ENCODE data around the gene TECTB.
"Not testable (repeated sequence)": the region's sequence is repeated elsewhere in the genome, so short reads cannot be mapped to it uniquely, and the experiment has no call there.

Gene TECTB

DNA sequence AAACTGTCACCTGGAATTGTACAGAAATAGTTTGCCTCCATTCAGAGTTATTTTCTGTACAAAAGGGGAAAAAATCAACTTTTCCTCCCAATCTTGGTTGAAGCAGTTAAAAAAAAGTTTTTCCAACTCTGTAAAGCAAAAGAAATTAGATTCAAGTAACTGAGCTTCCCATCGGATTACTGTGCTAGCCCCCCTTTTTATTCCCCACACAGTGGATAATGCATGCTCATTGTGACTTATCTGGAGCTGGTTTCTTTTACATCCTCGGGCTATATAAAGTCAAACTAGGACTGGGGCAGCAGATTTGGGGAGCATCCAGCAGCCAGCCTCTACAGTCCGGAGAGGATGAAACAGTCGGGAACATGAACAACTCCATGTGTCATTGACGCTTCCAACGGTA is at the start of gene TECTB:
TSS of gene TECTB (plus strand) at position 301 of the 400 bp plus-strand sequence. CDS start 335 bp downstream, outside the sequence.
- DNase-seq, result no peak

DNA sequence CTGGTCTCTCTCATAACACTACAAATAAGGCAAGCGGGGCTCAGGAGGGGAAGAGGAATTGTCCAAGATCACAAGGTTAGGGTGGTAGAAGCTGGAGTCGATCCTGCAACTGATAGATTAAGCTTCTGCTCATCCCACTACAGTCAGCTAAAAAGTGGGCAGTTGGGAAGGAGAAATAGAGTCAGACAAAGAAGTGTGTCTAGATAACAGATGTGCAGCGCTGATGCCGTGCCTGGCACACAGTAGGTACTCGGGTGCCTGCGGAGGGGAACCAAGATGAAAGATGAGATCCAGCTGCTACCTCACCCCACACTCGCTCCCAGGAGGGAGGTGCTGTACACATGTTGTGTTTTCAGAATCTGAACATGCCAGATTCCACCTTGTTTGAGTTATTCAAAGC is 48.1 kb upstream of the TECTB start:
- in situ Hi-C loops (cut with HindIII; ENCODE audit: low pct_ligation_motif_present, low pct_unique_long_range_greater_than_20kb, low sequenced_read_pairs), result no loop called here
- DNase-seq, result no peak

More for the DNA sequence above, at the start of gene TECTB:
- in situ Hi-C loops (cut with HindIII; ENCODE audit: low pct_ligation_motif_present, low pct_unique_long_range_greater_than_20kb, low sequenced_read_pairs), result no loop called here

GRCh38 chr10:112235920-112236319 is 47.3 kb upstream of the TECTB start:
- no peak for DNase-seq
- in situ Hi-C loops (cut with HindIII; ENCODE audit: low pct_ligation_motif_present, low pct_unique_long_range_greater_than_20kb, low sequenced_read_pairs), result no loop called here

- no peak for DNase-seq
- in situ Hi-C loops (cut with HindIII; ENCODE audit: low pct_ligation_motif_present, low pct_unique_long_range_greater_than_20kb, low sequenced_read_pairs), result no loop called here
These were observed 46.7 kb upstream of the TECTB start for GRCh38 chr10:112236486-112236885.

DNA sequence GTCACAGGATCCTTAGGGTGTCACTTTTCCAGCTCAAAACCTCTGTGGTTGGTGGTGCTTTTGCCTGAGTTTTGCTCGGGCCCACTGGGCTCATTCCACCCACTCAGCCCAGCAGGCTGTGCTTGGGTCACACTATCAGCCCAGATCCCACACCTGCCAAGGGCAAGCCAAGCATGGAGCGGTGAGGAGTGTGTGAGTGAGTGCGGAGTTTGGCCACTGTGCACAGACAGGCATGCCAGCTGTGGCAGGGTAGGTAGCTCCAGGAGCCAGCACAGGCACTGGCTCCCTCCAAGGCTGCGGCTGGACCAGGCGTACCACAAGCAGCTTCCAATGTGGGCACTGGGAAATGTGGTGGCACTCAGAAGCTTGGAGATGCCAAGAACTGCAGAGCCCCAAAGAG is 43.9 kb upstream of the TECTB start:
- no peak for DNase-seq
- in situ Hi-C loops (cut with HindIII; ENCODE audit: low pct_ligation_motif_present, low pct_unique_long_range_greater_than_20kb, low sequenced_read_pairs), result no loop called here

DNA sequence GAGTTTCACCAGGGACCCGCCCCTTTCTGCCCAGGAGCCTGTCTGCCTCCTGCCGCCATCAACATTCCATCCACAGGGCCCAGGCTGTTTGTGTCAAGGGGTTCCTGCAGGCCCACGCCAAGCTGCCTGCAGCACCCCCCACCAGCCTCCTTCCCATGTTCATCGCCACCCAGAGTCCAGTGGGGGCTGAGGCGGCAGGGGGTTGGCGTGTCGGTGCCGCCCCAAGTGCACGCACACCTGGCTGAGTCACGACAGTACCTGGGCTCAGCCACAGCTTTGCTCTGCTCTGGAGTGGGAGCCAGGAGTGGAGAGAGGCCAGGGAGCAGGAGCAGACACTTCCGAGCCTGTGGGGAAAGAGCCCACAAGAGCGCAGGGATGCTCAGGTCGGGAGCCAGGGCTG is 42.8 kb upstream of the TECTB start:
- in situ Hi-C loops (cut with HindIII; ENCODE audit: low pct_ligation_motif_present, low pct_unique_long_range_greater_than_20kb, low sequenced_read_pairs), result no loop called here
- DNase-seq, result no peak

GRCh38 chr10:112241651-112242341 is 41.4 kb upstream of the TECTB start:
- DNase-seq, result no peak

DNA sequence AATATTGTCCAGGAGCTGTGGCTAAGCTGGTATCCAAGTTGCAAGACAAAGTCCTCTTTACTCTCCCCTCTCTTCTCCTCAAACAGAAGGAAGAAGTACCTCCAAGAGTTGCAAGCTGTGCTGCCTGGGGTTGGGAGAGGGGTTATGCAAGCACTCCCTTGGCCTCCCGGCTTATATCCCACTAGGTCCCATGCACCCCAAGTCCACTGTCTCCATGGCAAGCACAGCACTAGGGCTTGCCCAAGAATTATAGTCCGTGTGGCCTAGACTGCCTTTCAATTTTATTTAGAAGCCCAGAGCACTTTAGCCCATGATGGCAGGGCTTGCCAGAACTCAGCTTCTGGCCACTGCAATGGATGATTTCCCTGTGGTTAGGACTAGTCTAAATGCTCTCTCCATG is 40.4 kb upstream of the TECTB start:
- in situ Hi-C loops (cut with HindIII; ENCODE audit: low pct_ligation_motif_present, low pct_unique_long_range_greater_than_20kb, low sequenced_read_pairs), result no loop called here
- DNase-seq, result no peak

More at GRCh38 chr10:112241651-112242341, 41.4 kb upstream of the TECTB start:
- in situ Hi-C loops (cut with HindIII; ENCODE audit: low pct_ligation_motif_present, low pct_unique_long_range_greater_than_20kb, low sequenced_read_pairs), result no loop called here

- DNase-seq, result no peak
- in situ Hi-C loops (cut with HindIII; ENCODE audit: low pct_ligation_motif_present, low pct_unique_long_range_greater_than_20kb, low sequenced_read_pairs), result no loop called here
These were observed 39.5 kb upstream of the TECTB start for GRCh38 chr10:112243713-112244112.

DNA sequence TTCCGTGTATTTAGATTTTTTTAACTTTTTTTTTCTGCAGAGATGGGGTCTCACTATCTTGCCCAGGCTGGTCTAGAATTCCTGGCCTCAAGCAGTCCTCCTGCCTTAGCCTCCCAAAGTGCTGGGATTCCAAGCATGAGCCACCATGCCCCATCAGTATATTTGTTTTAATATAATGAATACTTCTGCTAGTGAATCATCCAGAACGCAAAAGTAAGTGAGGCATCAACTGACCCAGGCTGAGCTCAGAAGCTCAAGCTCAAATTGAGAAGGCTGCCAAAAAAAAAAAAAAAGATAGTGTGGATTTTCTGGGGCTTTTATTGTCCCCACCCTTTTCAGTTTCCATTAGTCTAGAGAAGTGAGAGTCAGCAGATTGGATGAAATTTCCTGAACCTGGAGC is 39.0 kb upstream of the TECTB start:
- in situ Hi-C loops (cut with HindIII; ENCODE audit: low pct_ligation_motif_present, low pct_unique_long_range_greater_than_20kb, low sequenced_read_pairs), result no loop called here
- DNase-seq, result no peak

DNA sequence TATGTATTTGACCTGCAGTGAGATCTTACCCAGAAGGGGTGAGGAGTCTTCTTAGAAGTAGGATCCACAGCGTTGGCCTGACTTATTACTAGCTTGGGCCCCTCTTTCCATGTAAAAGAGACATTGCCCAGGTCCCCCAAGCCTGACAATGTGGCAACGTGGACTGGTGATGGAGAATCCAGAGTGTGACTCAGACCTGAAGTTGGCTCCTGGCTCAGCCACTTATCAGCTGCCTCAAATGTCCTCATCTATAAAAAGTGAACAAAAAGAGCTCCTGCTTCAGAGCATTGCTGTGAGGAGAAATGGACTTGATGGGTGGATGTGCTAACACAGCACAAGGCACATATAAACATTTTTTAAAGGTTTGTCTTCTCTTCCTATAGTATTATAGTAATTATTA is 35.4 kb upstream of the TECTB start:
- in situ Hi-C loops (cut with HindIII; ENCODE audit: low pct_ligation_motif_present, low pct_unique_long_range_greater_than_20kb, low sequenced_read_pairs), result no loop called here
- DNase-seq, result no peak

DNA sequence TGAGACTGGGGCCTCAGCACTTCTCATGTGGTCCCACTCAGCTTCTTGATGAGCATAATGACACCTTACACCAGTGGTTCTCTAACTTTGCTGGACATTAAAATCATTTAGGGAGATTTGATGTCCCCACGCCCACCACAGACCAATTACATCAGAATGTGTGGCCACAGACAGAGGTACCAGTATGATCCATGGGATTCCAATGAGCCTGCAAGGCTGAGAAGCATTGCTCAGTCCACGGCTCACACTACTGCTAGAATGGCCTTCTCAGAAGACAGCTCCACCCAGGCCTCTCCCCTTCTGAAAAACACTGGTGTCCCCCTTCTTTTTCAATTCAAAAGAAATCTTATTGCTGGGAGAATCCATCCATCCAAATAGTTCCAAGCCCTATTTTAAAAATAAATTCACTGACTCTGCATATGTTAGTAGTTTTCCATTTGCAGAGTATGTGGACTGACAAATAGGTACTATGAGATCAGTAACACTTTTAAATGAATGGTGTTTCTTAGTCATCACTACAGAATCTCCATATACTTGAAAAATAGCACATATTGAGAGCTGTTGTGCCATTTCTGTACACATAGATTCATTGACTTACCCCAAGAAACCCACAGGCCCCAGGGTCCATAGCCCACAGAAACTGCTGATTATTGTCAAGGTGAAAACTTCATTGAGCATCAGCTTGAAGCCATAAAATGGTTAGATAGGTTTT is 34.5 kb upstream of the TECTB start:
- in situ Hi-C loops (cut with HindIII; ENCODE audit: low pct_ligation_motif_present, low pct_unique_long_range_greater_than_20kb, low sequenced_read_pairs), result no loop called here

GRCh38 chr10:112249722-112250121 is 33.5 kb upstream of the TECTB start:
- no peak for DNase-seq
- in situ Hi-C loops (cut with HindIII; ENCODE audit: low pct_ligation_motif_present, low pct_unique_long_range_greater_than_20kb, low sequenced_read_pairs), result no loop called here

More for the DNA sequence above, 34.5 kb upstream of the TECTB start:
- no peak for DNase-seq

GRCh38 chr10:112250555-112250954 is 32.6 kb upstream of the TECTB start:
- DNase-seq, result peak; percentile 41
- in situ Hi-C loops (cut with HindIII; ENCODE audit: low pct_ligation_motif_present, low pct_unique_long_range_greater_than_20kb, low sequenced_read_pairs), result no loop called here

GRCh38 chr10:112251238-112251637 is 32.0 kb upstream of the TECTB start:
- DNase-seq; in situ Hi-C loops (cut with HindIII; ENCODE audit: low pct_ligation_motif_present, low pct_unique_long_range_greater_than_20kb, low sequenced_read_pairs): not testable (repeated sequence)

- in situ Hi-C loops (cut with HindIII; ENCODE audit: low pct_ligation_motif_present, low pct_unique_long_range_greater_than_20kb, low sequenced_read_pairs), result no loop called here
- DNase-seq, result no peak
These were observed 24.8 kb upstream of the TECTB start for GRCh38 chr10:112258407-112258806.

GRCh38 chr10:112259688-112260087 is 23.5 kb upstream of the TECTB start:
- DNase-seq, result no peak
- in situ Hi-C loops (cut with HindIII; ENCODE audit: low pct_ligation_motif_present, low pct_unique_long_range_greater_than_20kb, low sequenced_read_pairs), result no loop called here

DNA sequence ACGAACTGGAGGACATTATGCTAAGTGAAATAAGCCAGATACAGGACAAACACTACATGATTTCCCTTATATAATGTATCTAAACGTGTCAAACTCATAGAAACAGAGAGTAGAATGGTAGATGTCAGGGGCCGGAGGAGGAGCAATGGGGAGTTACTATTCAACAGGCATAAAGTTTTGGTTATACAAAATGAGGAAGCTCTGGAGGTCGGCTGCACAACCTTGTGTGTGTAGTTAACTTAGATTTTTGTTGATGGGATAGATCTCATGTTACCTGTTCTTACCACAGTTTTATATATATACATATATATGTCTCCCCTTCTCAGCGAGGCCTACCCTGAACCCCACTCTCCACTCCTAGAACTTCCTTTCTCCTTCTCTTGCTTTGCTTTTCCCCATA is 22.4 kb upstream of the TECTB start:
- no peak for DNase-seq
- in situ Hi-C loops (cut with HindIII; ENCODE audit: low pct_ligation_motif_present, low pct_unique_long_range_greater_than_20kb, low sequenced_read_pairs), result no loop called here

GRCh38 chr10:112261281-112261822 is 21.8 kb upstream of the TECTB start:
- DNase-seq, result no peak
- in situ Hi-C loops (cut with HindIII; ENCODE audit: low pct_ligation_motif_present, low pct_unique_long_range_greater_than_20kb, low sequenced_read_pairs), result no loop called here

DNA sequence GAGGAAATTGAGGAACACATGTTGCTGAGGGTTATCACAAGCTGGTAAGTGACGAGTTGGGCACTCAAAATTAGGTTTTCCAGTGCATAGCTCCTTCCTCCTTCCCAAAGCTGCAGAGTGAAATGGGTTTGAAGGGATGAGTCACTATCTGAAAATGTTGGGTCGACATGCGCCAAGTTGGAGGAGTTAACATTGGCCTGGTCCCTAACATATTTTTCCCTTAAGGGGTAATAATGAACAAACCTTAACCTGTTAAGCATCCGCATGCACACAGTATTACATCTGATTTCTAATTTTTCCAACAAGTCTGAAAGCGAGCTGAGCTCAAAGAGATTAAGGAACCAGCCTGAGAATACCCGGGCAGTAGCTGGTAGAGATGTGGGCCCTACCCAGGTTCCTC is 20.7 kb upstream of the TECTB start:
- no peak for DNase-seq
- in situ Hi-C loops (cut with HindIII; ENCODE audit: low pct_ligation_motif_present, low pct_unique_long_range_greater_than_20kb, low sequenced_read_pairs), result no loop called here
